ENCODE measurements around the gene ZNF212. TPM values are rescaled to one million over a fixed set of nuclear protein-coding genes. Genes with fewer than 3 reads are reported as not detected.

Gene ZNF212
- total RNA-seq, 2 donors from 2014 or later, result 12.1 to 15.3 TPM

DNA sequence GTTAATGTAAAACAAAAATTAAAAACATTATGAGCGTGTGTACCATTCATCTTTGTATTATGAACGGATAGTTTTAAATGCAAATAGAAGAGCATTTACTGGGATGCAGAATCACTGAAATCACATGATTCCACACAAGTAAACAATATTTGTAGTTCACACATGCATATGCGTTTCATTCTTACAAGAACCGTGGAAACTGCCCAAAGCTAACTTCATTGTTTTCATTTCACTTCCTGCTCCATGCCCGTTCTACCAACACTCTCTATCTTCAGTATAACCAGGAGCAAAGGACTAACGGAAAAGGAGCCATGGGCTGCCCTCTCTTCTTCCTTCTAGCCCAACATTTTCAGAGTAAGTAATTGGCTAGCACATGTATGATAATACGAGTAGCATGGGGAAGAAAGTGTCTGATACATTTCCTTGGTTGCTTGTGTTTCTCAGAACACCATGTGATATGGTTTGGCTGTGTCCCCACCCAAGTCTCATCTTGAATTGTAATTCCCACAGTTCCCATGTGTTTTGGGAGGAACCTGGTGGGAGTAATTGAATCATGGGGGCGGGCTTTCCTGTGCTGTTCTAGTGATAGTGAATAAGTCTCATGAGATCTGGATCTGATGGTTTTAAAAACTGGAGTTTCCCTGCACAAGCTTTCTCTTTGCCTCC lies 61.3 kb downstream of the ZNF212 start:
- H3K9me3 ChIP-seq (ENCODE audit: control insufficient read depth, low read length, poor library complexity, severe bottlenecking), result no peaks in the 10 kb centered on the region
- no peaks in the 10 kb centered on the region for H3K36me3 Mint-ChIP-seq (ENCODE audit: low read depth)
- no peak overlapping the region for H3K27ac Mint-ChIP-seq
- peaks cover 6% of the 10 kb centered on the region for H3K27me3 Mint-ChIP-seq
- H3K4me1 Mint-ChIP-seq, result peaks cover 3% of the 10 kb centered on the region
- ATAC-seq, result no peak
- H3K4me3 Mint-ChIP-seq, result no peak overlapping the region
- DNase-seq, result no peak

DNA sequence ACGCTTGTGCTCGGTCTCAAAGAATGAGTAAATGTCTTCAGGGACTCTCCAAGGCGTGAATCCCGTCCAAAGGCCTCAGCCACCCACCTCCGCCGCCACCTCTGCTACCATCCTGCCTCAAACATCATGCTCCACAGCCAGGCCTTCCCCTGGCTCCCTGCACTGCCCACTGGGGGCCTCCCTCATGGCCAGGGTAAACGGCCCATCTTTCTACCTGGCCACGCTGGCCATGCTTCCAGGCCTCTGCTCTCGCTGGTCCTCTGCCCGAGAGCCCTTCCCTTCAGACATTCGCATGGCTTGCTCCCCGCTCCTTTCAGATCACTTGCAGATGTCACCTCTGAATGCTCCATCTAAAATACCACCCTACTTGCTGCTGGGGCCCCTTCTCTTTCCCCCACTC lies 62.8 kb downstream of the ZNF212 start:
- no peaks in the 10 kb centered on the region for H3K36me3 Mint-ChIP-seq (ENCODE audit: low read depth)
- ATAC-seq (no peak), DNase-seq (no peak)
- H3K27ac Mint-ChIP-seq, result no peak overlapping the region
- peaks cover 12% of the 10 kb centered on the region for H3K27me3 Mint-ChIP-seq
- H3K9me3 ChIP-seq (ENCODE audit: control insufficient read depth, low read length, poor library complexity, severe bottlenecking), result no peaks in the 10 kb centered on the region
- H3K4me1 Mint-ChIP-seq, result no peaks in the 10 kb centered on the region
- no peak overlapping the region for H3K4me3 Mint-ChIP-seq

DNA sequence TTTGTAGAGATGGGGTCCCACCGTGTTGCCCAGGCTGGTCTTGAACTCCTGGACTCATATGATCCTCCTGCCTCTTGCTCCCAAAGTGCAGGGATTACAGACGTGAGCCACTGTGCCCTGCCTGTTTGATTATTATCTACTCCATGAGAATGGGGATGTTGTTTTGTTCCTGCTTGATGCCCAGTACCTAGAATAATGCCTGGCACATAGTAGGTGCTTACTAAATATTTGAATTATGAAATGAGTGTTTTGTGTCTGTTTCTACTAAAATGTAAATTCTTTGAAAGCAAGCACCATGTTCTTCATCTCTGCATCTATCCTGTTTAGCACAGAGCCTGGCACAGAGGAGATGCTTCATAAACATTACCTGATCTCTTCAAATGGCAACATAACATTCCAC lies 63.4 kb downstream of the ZNF212 start:
- ATAC-seq (no peak), DNase-seq (no peak)
- peaks cover 12% of the 10 kb centered on the region for H3K27me3 Mint-ChIP-seq
- H3K27ac Mint-ChIP-seq, result no peak overlapping the region
- no peaks in the 10 kb centered on the region for H3K4me1 Mint-ChIP-seq
- H3K4me3 Mint-ChIP-seq, result no peak overlapping the region
- H3K9me3 ChIP-seq (ENCODE audit: control insufficient read depth, low read length, poor library complexity, severe bottlenecking), result no peaks in the 10 kb centered on the region
- H3K36me3 Mint-ChIP-seq (ENCODE audit: low read depth), result no peaks in the 10 kb centered on the region

DNA sequence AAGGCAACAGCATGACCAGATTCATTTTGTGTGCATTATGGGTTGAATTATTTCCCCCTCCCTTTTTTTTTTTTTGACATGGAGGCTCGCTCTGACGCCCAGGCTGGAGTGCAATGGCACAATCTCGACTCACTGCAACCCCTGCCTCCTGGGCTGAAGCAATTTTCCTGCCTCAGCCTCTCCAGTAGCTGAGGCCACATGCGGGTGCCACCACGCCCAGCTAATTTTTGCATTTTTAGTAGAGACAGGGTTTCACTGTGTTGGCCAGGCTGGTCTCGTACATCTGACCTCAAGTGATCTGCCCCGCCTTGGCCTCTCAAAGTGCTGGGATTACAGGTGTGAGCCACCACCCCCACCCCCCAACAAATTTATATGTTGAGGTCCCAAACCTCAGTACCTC lies 64.6 kb downstream of the ZNF212 start:
- DNase-seq, result no peak
- H3K4me1 Mint-ChIP-seq, result no peaks in the 10 kb centered on the region
- no peak for ATAC-seq
- no peaks in the 10 kb centered on the region for H3K9me3 ChIP-seq (ENCODE audit: control insufficient read depth, low read length, poor library complexity, severe bottlenecking)
- no peak overlapping the region for H3K27ac Mint-ChIP-seq
- H3K27me3 Mint-ChIP-seq, result peaks cover 12% of the 10 kb centered on the region
- no peaks in the 10 kb centered on the region for H3K36me3 Mint-ChIP-seq (ENCODE audit: low read depth)
- no peak overlapping the region for H3K4me3 Mint-ChIP-seq

Other genes starting within 250 kb of the ZNF212 start
- 10 to 100 TPM; 42.4 to 49.8 TPM for gene PDIA4, start 211.1 kb upstream of the ZNF212 start, total RNA-seq
- 1 to 10 TPM; 2.8 to 4.4 TPM for gene ZNF786, start 148.9 kb upstream of the ZNF212 start, total RNA-seq
- under 1 TPM; 0.23 to 0.87 TPM for gene ZNF425, start 113.3 kb upstream of the ZNF212 start, total RNA-seq
- 10 to 100 TPM; 17.2 to 19.7 TPM for gene ZNF398, start 92.2 kb upstream of the ZNF212 start, total RNA-seq
- gene ZNF282, start 44.1 kb upstream of the ZNF212 start, total RNA-seq, result 10 to 100 TPM; 14.6 to 24.4 TPM
- gene ZNF783, start 22.5 kb downstream of the ZNF212 start, total RNA-seq, result 10 to 100 TPM; 29.0 to 31.4 TPM
- 10 to 100 TPM; 12.7 to 16.5 TPM for gene ZNF777, start 221.4 kb downstream of the ZNF212 start, total RNA-seq

Measured in T-helper 17 cell (primary cell).